Measurements from ENCODE around the gene SCYGR2.

Gene SCYGR2

GRCh38 chr2:227576110-227576509 lies 22.6 kb upstream of the SCYGR2 start:
- no peak for TF ChIP-seq CTCF (IDR thresholded peaks at IDR 0.05; ENCODE audit: low read depth, low read length, missing control alignments)
- DNase-seq (ENCODE audit: extremely low read depth, low read depth), result no peak
- no peak overlapping the region for H3K4me3 ChIP-seq (replicated peaks; ENCODE audit: low read depth, low read length)

- TF ChIP-seq CTCF (IDR thresholded peaks at IDR 0.05; ENCODE audit: low read depth, low read length, missing control alignments), result no peak
- no peak for DNase-seq (ENCODE audit: extremely low read depth, low read depth)
- no peak overlapping the region for H3K4me3 ChIP-seq (replicated peaks; ENCODE audit: low read depth, low read length)
Observed at GRCh38 chr2:227576812-227577211, 21.9 kb upstream of the SCYGR2 start.

- no peak overlapping the region for H3K4me3 ChIP-seq (replicated peaks; ENCODE audit: low read depth, low read length)
- DNase-seq (ENCODE audit: extremely low read depth, low read depth), result no peak
- TF ChIP-seq CTCF (IDR thresholded peaks at IDR 0.05; ENCODE audit: low read depth, low read length, missing control alignments), result no peak
Observed at GRCh38 chr2:227577555-227577954, 21.1 kb upstream of the SCYGR2 start.

- no peak for DNase-seq (ENCODE audit: extremely low read depth, low read depth)
- no peak for TF ChIP-seq CTCF (IDR thresholded peaks at IDR 0.05; ENCODE audit: low read depth, low read length, missing control alignments)
- H3K4me3 ChIP-seq (replicated peaks; ENCODE audit: low read depth, low read length), result no peak overlapping the region
Observed at GRCh38 chr2:227578642-227579041, 20.1 kb upstream of the SCYGR2 start.

GRCh38 chr2:227579791-227580190 lies 18.9 kb upstream of the SCYGR2 start:
- no peak for TF ChIP-seq CTCF (IDR thresholded peaks at IDR 0.05; ENCODE audit: low read depth, low read length, missing control alignments)
- no peak for DNase-seq (ENCODE audit: extremely low read depth, low read depth)
- H3K4me3 ChIP-seq (replicated peaks; ENCODE audit: low read depth, low read length), result no peak overlapping the region

- no peak for TF ChIP-seq CTCF (IDR thresholded peaks at IDR 0.05; ENCODE audit: low read depth, low read length, missing control alignments)
- no peak for DNase-seq (ENCODE audit: extremely low read depth, low read depth)
- H3K4me3 ChIP-seq (replicated peaks; ENCODE audit: low read depth, low read length), result no peak overlapping the region
Observed at GRCh38 chr2:227582369-227582768, 16.3 kb upstream of the SCYGR2 start.

GRCh38 chr2:227592694-227593387 lies 5.9 kb upstream of the SCYGR2 start:
- TF ChIP-seq CTCF (IDR thresholded peaks at IDR 0.05; ENCODE audit: low read depth, low read length, missing control alignments), result no peak
- H3K4me3 ChIP-seq (replicated peaks; ENCODE audit: low read depth, low read length), result no peak overlapping the region
- DNase-seq (ENCODE audit: extremely low read depth, low read depth), result no peak

Data from HFF-Myc (cell line).